Mesendoderm (in vitro differentiated cells): ENCODE data around the gene SRSF4.

Experiments
- DNase-seq: peaks from one replicate; pipeline ENCODE4 v3.0.0; 2013
- H2AK5ac ChIP-seq: 2 replicates; pipeline ENCODE4 v1.6.1; 2013; ENCODE audit warnings: low read length, inconsistent platforms
- H2BK120ac ChIP-seq: 2 replicates; pipeline ENCODE4 v1.6.1; 2013; ENCODE audit warnings: low read depth, mild to moderate bottlenecking, low read length, moderate library complexity, mixed read lengths
- H2BK15ac ChIP-seq: replicated peaks from 2 replicates; pipeline ENCODE4 v1.6.1; 2013; ENCODE audit warnings: low read depth, mild to moderate bottlenecking, moderate library complexity
- H2BK5ac ChIP-seq: 2 replicates; pipeline ENCODE4 v1.6.1; 2013; ENCODE audit warnings: low read length, inconsistent platforms
- H3K18ac ChIP-seq: 2 replicates; pipeline ENCODE4 v1.6.1; 2013; ENCODE audit warnings: mild to moderate bottlenecking, low read length, mixed read lengths
- H3K23ac ChIP-seq: one replicate; pipeline ENCODE4 v1.6.1; 2013; ENCODE audit warnings: low read length
- H3K27ac ChIP-seq: 2 replicates; pipeline ENCODE4 v1.5.1; 2013; ENCODE audit warnings: low read depth, mild to moderate bottlenecking, inconsistent platforms, low read length, moderate library complexity
- H3K27me3 ChIP-seq: 2 replicates; pipeline ENCODE4 v1.6.1; 2013; ENCODE audit warnings: low read length, control low read depth, mild to moderate bottlenecking, inconsistent platforms; ENCODE audit not compliant: insufficient read depth, poor library complexity
- H3K36me3 ChIP-seq: 2 replicates; pipeline ENCODE4 v1.6.1; 2013; ENCODE audit warnings: low read length, inconsistent platforms; ENCODE audit not compliant: control insufficient read depth, insufficient read depth
- H3K4ac ChIP-seq: one replicate; pipeline ENCODE4 v1.6.1; 2013; ENCODE audit warnings: low read depth, mild to moderate bottlenecking, low read length, moderate library complexity
- H3K4me1 ChIP-seq: 2 replicates; pipeline ENCODE4 v1.6.1; 2013; ENCODE audit warnings: low read depth, low read length, inconsistent platforms; ENCODE audit not compliant: control insufficient read depth
- H3K4me2 ChIP-seq: 2 replicates; pipeline ENCODE4 v1.6.1; 2013; ENCODE audit warnings: low read length
- H3K4me3 ChIP-seq: 2 replicates; pipeline ENCODE4 v1.5.1; 2013; ENCODE audit warnings: mild to moderate bottlenecking, low read length
- H3K56ac ChIP-seq: one replicate; pipeline ENCODE4 v1.6.1; 2013; ENCODE audit warnings: low read length
- H3K79me1 ChIP-seq: 2 replicates; pipeline ENCODE4 v1.6.1; 2013; ENCODE audit warnings: low read length, inconsistent platforms
- H3K79me2 ChIP-seq: 2 replicates; pipeline ENCODE4 v1.6.1; 2013; ENCODE audit warnings: mild to moderate bottlenecking, low read length; ENCODE audit not compliant: control insufficient read depth, insufficient read depth
- H3K9ac ChIP-seq: 2 replicates; pipeline ENCODE4 v1.6.1; 2013; ENCODE audit warnings: low read length, inconsistent platforms
- H4K5ac ChIP-seq: one replicate; pipeline ENCODE4 v1.6.1; 2013; ENCODE audit warnings: low read length
- H4K8ac ChIP-seq: one replicate; pipeline ENCODE4 v1.6.1; 2013; ENCODE audit warnings: low read depth, mild to moderate bottlenecking, control low read depth, low read length, moderate library complexity
- WGBS: extraction: QIAGEN DNeasy Blood & Tissue Kit; methylation state at CpG from one replicate; pipeline ENCODE4 v1.1.7; 2013; ENCODE audit warnings: low lambda C conversion rate, missing lambda C conversion rate; ENCODE audit not compliant: insufficient coverage; ENCODE audit errors: extremely low coverage; 5-methylcytosine and 5-hydroxymethylcytosine counted together

Gene SRSF4

DNA sequence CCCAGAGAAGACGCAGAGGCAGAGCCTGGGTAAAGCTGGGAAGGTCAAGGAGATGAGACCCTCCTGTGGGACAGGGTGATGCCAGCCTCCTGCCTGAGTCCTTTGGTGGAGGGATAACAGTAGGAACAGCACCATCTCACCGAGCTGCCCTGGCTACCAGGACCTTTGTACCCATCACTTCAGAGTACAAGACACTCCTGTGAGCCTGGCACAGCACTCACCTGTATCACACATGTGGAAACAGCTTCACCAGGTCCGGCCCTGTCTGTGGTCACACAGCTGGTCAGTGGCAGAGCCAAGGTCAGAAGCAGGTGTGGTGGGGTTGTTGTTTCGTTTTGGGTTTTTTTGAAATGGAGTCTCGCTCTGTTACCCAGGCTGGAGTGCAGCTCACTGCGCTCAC, 53.0 kb downstream of the SRSF4 start:
- no peak overlapping the region for H2BK5ac ChIP-seq
- H3K23ac ChIP-seq = no peak overlapping the region
- no peak overlapping the region for H4K5ac ChIP-seq
- H3K4me2 ChIP-seq = no peak overlapping the region
- no peak overlapping the region for H2BK15ac ChIP-seq
- no CpG with 5 or more reads among the region's 6 CpGs for WGBS
- no peak overlapping the region for H3K56ac ChIP-seq
- no peak for DNase-seq
- H3K4me1 ChIP-seq = peaks cover 2% of the 10 kb centered on the region
- no peaks in the 10 kb centered on the region for H3K79me2 ChIP-seq
- peak overlapping the region; percentile 93 for H2AK5ac ChIP-seq
- H3K27ac ChIP-seq = no peak overlapping the region
- no peak overlapping the region for H3K9ac ChIP-seq
- no peak overlapping the region for H3K4ac ChIP-seq
- no peak overlapping the region for H3K4me3 ChIP-seq
- no peak overlapping the region for H2BK120ac ChIP-seq
- H3K36me3 ChIP-seq = no peaks in the 10 kb centered on the region
- no peaks in the 10 kb centered on the region for H3K79me1 ChIP-seq
- H3K27me3 ChIP-seq = no peaks in the 10 kb centered on the region
- H3K18ac ChIP-seq = no peak overlapping the region
- H4K8ac ChIP-seq = no peak overlapping the region

DNA sequence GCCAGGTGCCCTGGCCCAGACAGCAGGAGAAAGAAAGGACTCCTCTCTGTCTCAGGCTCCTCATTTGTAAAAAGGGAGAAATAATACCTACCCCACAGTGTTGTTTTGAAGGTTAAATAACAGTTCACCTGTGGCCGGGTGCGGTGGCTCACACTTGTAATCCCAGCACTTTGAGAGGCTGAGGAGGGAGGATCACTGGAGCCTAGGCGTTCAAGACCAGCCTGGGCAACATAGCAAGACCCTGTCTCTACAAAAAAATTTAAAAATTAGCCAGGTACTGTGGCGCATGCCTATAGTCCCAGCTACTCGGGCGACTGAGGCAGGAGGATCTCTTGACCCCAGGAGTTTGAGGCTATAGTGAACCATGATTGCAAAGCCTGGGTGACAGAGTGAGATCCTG, 55.5 kb downstream of the SRSF4 start:
- H2BK120ac ChIP-seq = no peak overlapping the region
- no peak overlapping the region for H3K9ac ChIP-seq
- no peak overlapping the region for H3K4ac ChIP-seq
- H2BK15ac ChIP-seq = no peak overlapping the region
- no peak overlapping the region for H3K18ac ChIP-seq
- H2AK5ac ChIP-seq = no peak overlapping the region
- H3K4me2 ChIP-seq = no peak overlapping the region
- H4K8ac ChIP-seq = no peak overlapping the region
- no peak overlapping the region for H4K5ac ChIP-seq
- no peak overlapping the region for H3K56ac ChIP-seq
- WGBS = no CpG with 5 or more reads among the region's 6 CpGs
- DNase-seq = no peak
- H3K27ac ChIP-seq = no peak overlapping the region
- no peak overlapping the region for H3K23ac ChIP-seq
- no peaks in the 10 kb centered on the region for H3K79me2 ChIP-seq
- H3K79me1 ChIP-seq = no peaks in the 10 kb centered on the region
- no peak overlapping the region for H3K4me3 ChIP-seq
- H2BK5ac ChIP-seq = no peak overlapping the region
- H3K4me1 ChIP-seq = peaks cover 2% of the 10 kb centered on the region
- no peaks in the 10 kb centered on the region for H3K27me3 ChIP-seq
- no peaks in the 10 kb centered on the region for H3K36me3 ChIP-seq

DNA sequence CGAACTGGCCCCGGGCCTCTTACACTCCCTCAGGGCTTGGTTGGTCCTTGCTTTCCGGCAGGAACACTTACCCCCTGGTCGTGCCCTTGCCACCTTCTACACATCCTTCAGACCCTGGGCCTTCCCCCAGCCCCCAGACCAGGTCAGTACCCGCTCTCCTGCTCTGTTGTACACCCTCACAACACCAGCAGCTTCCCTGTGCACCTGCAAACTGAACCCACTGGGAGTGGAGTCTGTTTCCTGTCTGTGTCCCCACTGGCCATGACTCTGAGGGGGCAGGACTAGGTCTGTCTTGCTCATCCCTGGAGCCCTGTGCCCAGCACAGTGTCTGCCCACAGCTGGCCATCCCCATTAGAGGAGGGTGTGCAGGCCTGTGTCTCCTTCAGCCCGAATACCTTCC, 55.9 kb downstream of the SRSF4 start:
- no peak overlapping the region for H3K27ac ChIP-seq

DNA sequence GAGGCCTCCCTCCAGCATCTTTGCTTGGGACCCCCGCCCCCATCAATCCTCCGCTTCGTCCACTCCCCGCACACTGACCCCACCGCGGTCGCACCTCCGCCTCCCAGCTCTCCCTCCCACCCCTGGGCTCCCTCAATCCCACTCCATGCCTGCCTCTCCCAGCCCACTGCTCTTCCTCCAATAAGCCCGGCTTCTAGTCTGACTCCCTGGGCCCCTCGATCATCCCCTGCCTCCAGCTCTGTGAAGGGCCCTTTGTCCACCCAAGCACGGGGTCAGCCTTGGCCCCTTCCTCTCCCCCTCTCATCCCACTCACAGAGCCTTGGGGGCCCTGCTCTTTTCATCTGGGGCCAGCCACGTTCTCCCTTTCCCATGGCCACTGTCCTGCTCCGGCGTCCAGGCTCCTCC, 56.5 kb downstream of the SRSF4 start:
- Histone ChIP-seq H2BK120ac (peak overlapping the region; percentile 4), H3K4me2 (peak overlapping the region; percentile 19), H2BK5ac (no peak overlapping the region), H3K36me3 (no peaks in the 10 kb centered on the region), H3K9ac (peak overlapping the region; percentile 50), H3K4me3 (no peak overlapping the region), H3K4me1 (peaks cover 2% of the 10 kb centered on the region), H2BK15ac (no peak overlapping the region), H3K79me1 (no peaks in the 10 kb centered on the region), H2AK5ac (peak overlapping the region; percentile 38), H3K27ac (no peak overlapping the region), H3K23ac (no peak overlapping the region), H3K18ac (peak overlapping the region; percentile 28), H3K56ac (peak overlapping the region; percentile 89), H3K27me3 (no peaks in the 10 kb centered on the region), H4K8ac (no peak overlapping the region), H3K4ac (peak overlapping the region; percentile 41), H4K5ac (no peak overlapping the region), H3K79me2 (no peaks in the 10 kb centered on the region)
- no CpG with 5 or more reads among the region's 14 CpGs for WGBS
- no peak for DNase-seq

More for the DNA sequence above, 55.9 kb downstream of the SRSF4 start:
- Histone ChIP-seq H3K4me2 (no peak overlapping the region), H3K56ac (no peak overlapping the region), H3K9ac (no peak overlapping the region), H3K79me1 (no peaks in the 10 kb centered on the region), H4K8ac (no peak overlapping the region), H3K18ac (no peak overlapping the region), H3K36me3 (no peaks in the 10 kb centered on the region), H3K27me3 (no peaks in the 10 kb centered on the region), H3K79me2 (no peaks in the 10 kb centered on the region), H2BK15ac (no peak overlapping the region), H2BK5ac (no peak overlapping the region), H4K5ac (no peak overlapping the region), H3K4me3 (no peak overlapping the region), H2AK5ac (peak overlapping the region; percentile 39), H3K4ac (no peak overlapping the region), H2BK120ac (no peak overlapping the region), H3K4me1 (peaks cover 2% of the 10 kb centered on the region), H3K23ac (no peak overlapping the region)
- no CpG with 5 or more reads among the region's 6 CpGs for WGBS
- no peak for DNase-seq

DNA sequence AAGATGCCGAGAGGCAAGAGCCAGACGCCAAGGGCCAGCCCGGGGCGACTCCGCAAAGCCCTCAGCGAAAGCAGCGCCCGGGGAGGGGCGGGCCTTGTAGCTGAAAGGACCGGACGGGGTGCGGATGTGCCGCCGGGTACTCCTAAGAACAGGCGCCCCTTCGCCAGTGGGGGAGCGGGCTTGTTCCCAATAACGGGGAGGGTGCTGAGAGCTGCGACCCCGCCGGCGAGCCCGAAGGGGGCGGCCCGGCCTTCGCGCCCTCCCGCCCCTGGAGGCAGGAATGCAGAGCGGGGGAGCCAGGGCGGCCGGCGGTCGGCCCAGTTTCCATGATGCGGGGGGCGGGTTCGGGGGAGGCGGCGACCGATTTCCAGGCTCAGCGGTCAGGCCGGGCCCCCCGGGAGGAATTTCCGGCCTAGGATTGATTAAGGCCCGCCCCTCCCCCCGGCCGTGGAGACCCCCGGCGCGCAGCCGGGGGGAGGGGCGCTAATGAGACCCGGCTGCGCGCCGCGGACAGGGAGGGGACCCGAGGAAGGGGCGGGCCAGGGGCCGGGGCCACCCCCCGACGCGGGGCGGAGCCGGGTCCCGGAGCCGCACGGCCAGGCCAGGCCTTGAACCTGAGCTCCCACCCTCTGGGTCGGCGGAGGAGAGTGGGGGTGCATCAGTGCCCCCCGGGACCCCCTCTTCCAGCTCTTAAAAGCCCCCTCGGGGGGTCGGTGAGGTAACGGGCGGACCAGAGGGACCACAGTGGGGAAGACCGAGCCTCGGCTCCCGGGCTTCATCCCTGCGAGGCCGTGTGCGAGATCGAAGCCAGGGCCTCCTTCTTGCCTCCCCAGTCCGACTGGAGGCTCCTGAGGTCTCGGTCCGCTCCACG, 57.1 kb downstream of the SRSF4 start:
- H3K79me1 ChIP-seq = no peaks in the 10 kb centered on the region
- H3K9ac ChIP-seq = peak overlapping the region; percentile 87

More for the DNA sequence above, 57.1 kb downstream of the SRSF4 start:
- H3K56ac ChIP-seq = peak overlapping the region; percentile 94
- no peak overlapping the region for H4K5ac ChIP-seq
- peaks cover 2% of the 10 kb centered on the region for H3K36me3 ChIP-seq
- H2BK15ac ChIP-seq = no peak overlapping the region
- no peak overlapping the region for H4K8ac ChIP-seq
- peak overlapping the region; percentile 38 for H2AK5ac ChIP-seq
- H2BK5ac ChIP-seq = peak overlapping the region; percentile 95
- peak overlapping the region; percentile 92 for H3K18ac ChIP-seq
- H3K79me2 ChIP-seq = no peaks in the 10 kb centered on the region
- no peaks in the 10 kb centered on the region for H3K27me3 ChIP-seq
- peak overlapping the region; percentile 30 for H3K4me3 ChIP-seq
- H3K4me1 ChIP-seq = no peaks in the 10 kb centered on the region
- H3K4ac ChIP-seq = peak overlapping the region; percentile 84
- DNase-seq = peak; percentile 96
- H3K23ac ChIP-seq = peak overlapping the region; percentile 48
- peak overlapping the region; percentile 30 for H2BK120ac ChIP-seq
- peak overlapping the region; percentile 74 for H3K4me2 ChIP-seq
- peak overlapping the region; percentile 95 for H3K27ac ChIP-seq
- no CpG with 5 or more reads among the region's 85 CpGs for WGBS
